Subcutaneous adipose tissue (tissue), 4 donors: ENCODE data around the gene RNF213. TPM values are rescaled to one million over a fixed set of nuclear protein-coding genes. Genes with fewer than 3 reads are reported as not detected.

Experiments used
- CTCF ChIP-seq: fragments of 450-650 bp; IDR thresholded peaks from one replicate; pipeline ENCODE4 v1.5.1; 2016; ENCODE audit warnings: low read depth, mild to moderate bottlenecking, control low read depth, antibody characterized with exemption, moderate library complexity
- total RNA-seq, 4 donors: library from RNA; depleted of rRNA; stranded (reverse); fragments of >200 nt; gene quantifications; one replicate each; pipeline ENCODE4 v1.1.0, GENCODE V29; 2016

The RNF213 gene
- total RNA-seq, 4 donors from 2014 or later: 114 to 167 (median 144) TPM

DNA sequence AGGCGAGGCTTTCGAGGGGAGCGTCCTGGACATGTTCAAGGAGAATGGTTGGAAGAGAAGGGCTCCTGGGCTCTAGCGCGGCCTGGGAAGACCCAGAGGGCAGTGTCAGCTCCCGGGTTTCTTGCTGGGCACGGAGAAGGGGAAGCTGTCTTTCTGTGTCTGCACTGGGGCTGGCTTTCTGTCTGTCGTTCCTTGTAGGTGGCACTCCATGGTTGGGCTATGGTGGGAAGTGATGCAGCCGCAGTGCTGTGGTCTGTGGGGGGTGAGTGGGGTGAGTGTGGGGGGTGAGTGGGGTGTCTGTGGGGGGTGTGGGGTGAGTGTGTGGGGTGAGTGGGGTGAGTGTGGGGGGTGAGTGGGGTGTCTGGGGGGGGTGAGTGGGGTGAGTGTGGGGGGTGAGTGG is 13.7 kb downstream of the RNF213 start:
- TF ChIP-seq CTCF: no peak

GRCh38 chr17:80274871-80275449 is 14.3 kb downstream of the RNF213 start:
- TF ChIP-seq CTCF: no peak

GRCh38 chr17:80277751-80278671 is 17.4 kb downstream of the RNF213 start:
- TF ChIP-seq CTCF: no peak

- no peak for TF ChIP-seq CTCF
Observed at GRCh38 chr17:80279895-80280294, 19.2 kb downstream of the RNF213 start.

- TF ChIP-seq CTCF: no peak
Observed at GRCh38 chr17:80281516-80281915, 20.9 kb downstream of the RNF213 start.

DNA sequence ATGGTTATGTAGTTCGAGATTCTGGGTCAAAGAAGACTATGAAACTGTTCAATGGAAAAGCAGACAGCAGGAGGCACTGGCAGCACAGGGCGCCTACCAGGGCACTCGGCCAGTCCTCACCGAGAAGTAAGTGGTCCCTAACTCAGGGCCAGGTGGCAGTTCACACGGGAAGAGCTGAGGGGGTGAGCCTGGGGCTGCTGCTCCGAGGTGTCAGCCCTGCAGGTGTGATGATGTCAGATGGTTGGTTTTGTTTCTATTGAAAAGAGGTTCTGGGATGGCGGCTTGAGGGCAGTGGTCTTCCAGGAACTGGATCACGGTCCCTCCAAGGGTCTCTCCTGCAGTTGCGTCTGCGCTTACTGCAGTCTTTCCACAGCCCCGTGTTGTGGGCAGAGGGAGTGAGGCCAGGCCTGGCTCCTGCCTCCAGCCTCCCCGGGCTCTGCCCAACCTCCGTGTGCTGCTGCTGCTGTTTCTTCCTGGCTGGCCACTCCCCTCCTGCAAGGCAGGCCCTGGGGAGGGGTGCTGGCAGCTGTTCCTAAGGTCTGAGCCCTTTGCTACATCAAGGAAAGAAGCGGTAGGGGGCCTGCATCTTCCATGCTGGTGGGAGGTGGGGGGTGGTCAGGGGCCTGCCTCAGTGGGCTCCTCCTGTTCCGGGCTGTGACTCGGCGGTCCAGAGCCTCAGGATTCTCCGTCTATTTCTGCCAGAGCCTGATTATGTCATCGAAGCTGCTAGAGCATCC is 22.6 kb downstream of the RNF213 start:
- no peak for TF ChIP-seq CTCF

DNA sequence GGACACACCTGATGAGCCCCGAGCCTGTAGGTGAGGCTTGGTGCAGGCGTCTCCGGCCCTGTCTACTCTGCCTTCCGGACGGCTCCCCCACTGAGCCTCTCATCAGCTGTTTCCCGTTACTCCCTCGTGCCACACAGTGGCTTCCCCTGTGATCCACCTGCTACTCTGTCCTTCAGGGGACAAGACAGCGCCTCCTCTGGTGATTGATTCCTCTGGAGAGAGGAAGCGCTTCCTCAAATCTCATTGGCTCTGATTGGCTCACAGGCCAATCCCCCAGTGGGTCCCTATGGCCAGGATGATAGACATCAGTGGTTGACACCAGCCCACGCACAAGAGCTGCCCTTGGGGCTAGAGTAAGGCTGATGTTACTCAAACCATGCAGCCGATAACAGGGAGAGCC is 24.0 kb downstream of the RNF213 start:
- no peak for TF ChIP-seq CTCF
